Measurements from ENCODE around the gene CCR5.

CCR5 gene

GRCh38 chr3:46359733-46360493 is 10.8 kb upstream of the CCR5 start:
- no peak for DNase-seq (ENCODE audit: low spot score)

- DNase-seq (ENCODE audit: low spot score), result no peak
Observed at GRCh38 chr3:46360907-46361306, 9.8 kb upstream of the CCR5 start.

GRCh38 chr3:46361408-46362283 is 9.1 kb upstream of the CCR5 start:
- DNase-seq (ENCODE audit: low spot score), result no peak

GRCh38 chr3:46365041-46365440 is 5.7 kb upstream of the CCR5 start:
- no peak for DNase-seq (ENCODE audit: low spot score)

- no peak for DNase-seq (ENCODE audit: low spot score)
Observed at GRCh38 chr3:46365737-46366524, 4.8 kb upstream of the CCR5 start.

- peak; percentile 61 for DNase-seq (ENCODE audit: low spot score)
Observed at GRCh38 chr3:46367811-46368210, 2.9 kb upstream of the CCR5 start.

GRCh38 chr3:46368569-46368968 is 2.2 kb upstream of the CCR5 start:
- peak; percentile 33 for DNase-seq (ENCODE audit: low spot score)

- DNase-seq (ENCODE audit: low spot score), result no peak
Observed at GRCh38 chr3:46369151-46369550, 1.6 kb upstream of the CCR5 start.

- DNase-seq (ENCODE audit: low spot score), result no peak
Observed at GRCh38 chr3:46369675-46370132, 1.0 kb upstream of the CCR5 start.

- no peak for DNase-seq (ENCODE audit: low spot score)
Observed at GRCh38 chr3:46371519-46372340, 984 bp downstream of the CCR5 start.

- no peak for DNase-seq (ENCODE audit: low spot score)
Observed at GRCh38 chr3:46372492-46373359, 2.0 kb downstream of the CCR5 start.

- DNase-seq (ENCODE audit: low spot score), result no peak
Observed at GRCh38 chr3:46374755-46375154, 4.0 kb downstream of the CCR5 start.

- DNase-seq (ENCODE audit: low spot score), result no peak
Observed at GRCh38 chr3:46375218-46375617, 4.5 kb downstream of the CCR5 start.

- no peak for DNase-seq (ENCODE audit: low spot score)
Observed at GRCh38 chr3:46375814-46376213, 5.1 kb downstream of the CCR5 start.

GRCh38 chr3:46378426-46378942 is 7.7 kb downstream of the CCR5 start:
- DNase-seq (ENCODE audit: low spot score), result no peak

- no peak for DNase-seq (ENCODE audit: low spot score)
Observed at GRCh38 chr3:46380471-46381221, 9.9 kb downstream of the CCR5 start.

- no peak for DNase-seq (ENCODE audit: low spot score)
Observed at GRCh38 chr3:46381625-46382024, 10.9 kb downstream of the CCR5 start.

GRCh38 chr3:46383211-46383950 is 12.6 kb downstream of the CCR5 start:
- DNase-seq (ENCODE audit: low spot score), result no peak

GRCh38 chr3:46383951-46384330 is 13.2 kb downstream of the CCR5 start:
- no peak for DNase-seq (ENCODE audit: low spot score)

All from HuH-7.5 (cell line).